Fibroblast of lung (primary cell): ENCODE data around the gene ABCF2.

Experiments used
- EZH2 ChIP-seq: IDR thresholded peaks from 2 replicates; pipeline ENCODE4 v1.5.1; 2012; ENCODE audit warnings: low read length, control low read depth, mild to moderate bottlenecking; ENCODE audit errors: missing control alignments
- TF ChIP-seq, protein P1 (sequence below), 2 donors: IDR thresholded peaks in 1 of 2; conservative IDR thresholded peaks in 1 of 2; 1 replicate in 1 of 2; 2 replicates in 1 of 2; pipeline ENCODE4 v1.5.1; 2011 to 2012; ENCODE audit warnings: low read length in 2 of 2, control low read depth in 1 of 2, inconsistent platforms in 1 of 2, low read depth in 1 of 2, mild to moderate bottlenecking in 1 of 2

DNA sequence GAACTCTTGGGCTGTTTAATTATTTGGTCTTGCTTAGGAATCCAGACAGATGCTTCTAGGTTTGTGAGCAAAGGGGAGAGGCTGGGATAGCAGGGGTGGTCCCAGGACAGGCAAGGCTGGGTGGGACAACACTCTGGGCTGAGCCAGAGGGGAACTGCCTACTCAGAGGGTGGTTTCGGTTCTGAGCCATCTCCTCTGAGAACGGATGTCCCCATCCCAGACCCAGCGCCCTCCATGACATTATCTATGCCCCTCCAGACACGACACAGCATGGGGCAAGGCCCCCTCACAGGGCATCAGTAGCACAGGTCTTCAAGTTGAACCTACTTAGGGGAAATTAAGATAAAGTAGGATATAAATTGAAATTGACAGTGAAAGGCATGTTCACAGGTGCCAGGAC, 47.1 kb downstream of the ABCF2 start:
- TF ChIP-seq, protein P1, sequence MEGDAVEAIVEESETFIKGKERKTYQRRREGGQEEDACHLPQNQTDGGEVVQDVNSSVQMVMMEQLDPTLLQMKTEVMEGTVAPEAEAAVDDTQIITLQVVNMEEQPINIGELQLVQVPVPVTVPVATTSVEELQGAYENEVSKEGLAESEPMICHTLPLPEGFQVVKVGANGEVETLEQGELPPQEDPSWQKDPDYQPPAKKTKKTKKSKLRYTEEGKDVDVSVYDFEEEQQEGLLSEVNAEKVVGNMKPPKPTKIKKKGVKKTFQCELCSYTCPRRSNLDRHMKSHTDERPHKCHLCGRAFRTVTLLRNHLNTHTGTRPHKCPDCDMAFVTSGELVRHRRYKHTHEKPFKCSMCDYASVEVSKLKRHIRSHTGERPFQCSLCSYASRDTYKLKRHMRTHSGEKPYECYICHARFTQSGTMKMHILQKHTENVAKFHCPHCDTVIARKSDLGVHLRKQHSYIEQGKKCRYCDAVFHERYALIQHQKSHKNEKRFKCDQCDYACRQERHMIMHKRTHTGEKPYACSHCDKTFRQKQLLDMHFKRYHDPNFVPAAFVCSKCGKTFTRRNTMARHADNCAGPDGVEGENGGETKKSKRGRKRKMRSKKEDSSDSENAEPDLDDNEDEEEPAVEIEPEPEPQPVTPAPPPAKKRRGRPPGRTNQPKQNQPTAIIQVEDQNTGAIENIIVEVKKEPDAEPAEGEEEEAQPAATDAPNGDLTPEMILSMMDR (conservative IDR thresholded peaks at IDR 0.05 in 1 of 2, IDR thresholded peaks at IDR 0.05 in 1 of 2; ENCODE audit: low read depth in 1 of 2, low read length in 2 of 2), result no peak
- TF ChIP-seq EZH2, result no peak
